GM06990 (cell line): Measurements from ENCODE around the gene PLAAT3.
"Not testable (repeated sequence)": the region's sequence is repeated elsewhere in the genome, so short reads cannot be mapped to it uniquely, and the experiment has no call there.

ENCODE experiments used
- DNase-seq: peaks from one replicate; pipeline ENCODE4 v3.0.0-alpha.2; 2011; ENCODE audit not compliant: insufficient read length; ENCODE audit errors: extremely low read depth
- H3K27me3 ChIP-seq: replicated peaks from 2 replicates; pipeline ENCODE4 v1.6.0; 2011; ENCODE audit warnings: low read length; ENCODE audit not compliant: control insufficient read depth, insufficient read depth
- H3K36me3 ChIP-seq: 2 replicates; pipeline ENCODE4 v1.5.1; 2011; ENCODE audit warnings: low read length; ENCODE audit not compliant: control insufficient read depth, insufficient read depth
- H3K4me3 ChIP-seq: replicated peaks from 2 replicates; pipeline ENCODE4 v1.5.1; 2011; ENCODE audit warnings: low read depth, mild to moderate bottlenecking, control low read depth, low read length
- TF ChIP-seq, protein P1 (sequence below): IDR thresholded peaks from 2 replicates; pipeline ENCODE4 v1.5.1; 2011; ENCODE audit warnings: low read length, control low read depth, mild to moderate bottlenecking, inconsistent platforms; ENCODE audit not compliant: insufficient read depth, poor library complexity, severe bottlenecking

The PLAAT3 gene

DNA sequence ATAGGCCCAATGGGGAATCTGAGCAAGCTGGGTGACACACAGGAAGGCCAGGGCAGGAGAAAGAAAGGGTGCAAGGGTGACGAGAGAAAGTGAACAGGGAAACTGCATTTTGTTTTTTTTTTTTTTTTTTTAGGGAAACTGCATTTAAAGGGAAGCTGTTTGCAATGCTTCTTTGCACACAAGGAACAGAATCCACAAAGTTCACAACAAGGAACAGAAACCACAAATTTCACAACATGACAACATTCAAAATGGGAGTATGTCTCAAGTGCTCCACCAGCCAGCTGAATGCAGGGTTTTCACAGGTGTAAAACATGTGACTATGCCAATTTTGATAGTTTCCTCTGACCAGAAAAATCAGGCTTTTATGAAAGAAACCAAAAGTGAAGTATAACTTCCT lies 6.8 kb upstream of the PLAAT3 start:
- TF ChIP-seq, protein P1, sequence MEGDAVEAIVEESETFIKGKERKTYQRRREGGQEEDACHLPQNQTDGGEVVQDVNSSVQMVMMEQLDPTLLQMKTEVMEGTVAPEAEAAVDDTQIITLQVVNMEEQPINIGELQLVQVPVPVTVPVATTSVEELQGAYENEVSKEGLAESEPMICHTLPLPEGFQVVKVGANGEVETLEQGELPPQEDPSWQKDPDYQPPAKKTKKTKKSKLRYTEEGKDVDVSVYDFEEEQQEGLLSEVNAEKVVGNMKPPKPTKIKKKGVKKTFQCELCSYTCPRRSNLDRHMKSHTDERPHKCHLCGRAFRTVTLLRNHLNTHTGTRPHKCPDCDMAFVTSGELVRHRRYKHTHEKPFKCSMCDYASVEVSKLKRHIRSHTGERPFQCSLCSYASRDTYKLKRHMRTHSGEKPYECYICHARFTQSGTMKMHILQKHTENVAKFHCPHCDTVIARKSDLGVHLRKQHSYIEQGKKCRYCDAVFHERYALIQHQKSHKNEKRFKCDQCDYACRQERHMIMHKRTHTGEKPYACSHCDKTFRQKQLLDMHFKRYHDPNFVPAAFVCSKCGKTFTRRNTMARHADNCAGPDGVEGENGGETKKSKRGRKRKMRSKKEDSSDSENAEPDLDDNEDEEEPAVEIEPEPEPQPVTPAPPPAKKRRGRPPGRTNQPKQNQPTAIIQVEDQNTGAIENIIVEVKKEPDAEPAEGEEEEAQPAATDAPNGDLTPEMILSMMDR = no peak
- DNase-seq = no peak

DNA sequence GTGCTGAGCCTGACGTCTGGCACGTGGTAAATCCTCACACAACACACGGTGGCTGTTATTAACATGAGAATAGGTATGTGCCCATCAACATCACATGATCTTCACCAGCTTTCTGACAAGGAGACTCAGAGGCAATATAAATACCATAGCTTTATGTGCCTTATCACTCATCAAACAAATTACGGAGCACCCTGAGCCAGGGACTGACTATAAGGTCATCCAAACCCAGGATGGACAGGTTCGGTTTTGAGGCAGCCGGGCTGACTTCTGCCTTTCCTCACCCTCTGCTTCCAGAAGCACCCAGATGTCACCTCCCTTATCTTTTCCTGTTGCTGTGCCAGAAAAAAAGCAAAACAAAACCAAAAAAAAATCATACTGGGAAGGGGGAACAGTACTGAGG lies 5.7 kb upstream of the PLAAT3 start:
- Histone ChIP-seq H3K4me3 (no peak overlapping the region), H3K36me3 (no peaks in the 10 kb centered on the region), H3K27me3 (no peaks in the 10 kb centered on the region)
- no peak for DNase-seq
- TF ChIP-seq, protein P1 = no peak

More for the DNA sequence above, 6.8 kb upstream of the PLAAT3 start:
- H3K4me3 ChIP-seq = no peak overlapping the region
- H3K27me3 ChIP-seq = no peaks in the 10 kb centered on the region
- H3K36me3 ChIP-seq = no peaks in the 10 kb centered on the region

DNA sequence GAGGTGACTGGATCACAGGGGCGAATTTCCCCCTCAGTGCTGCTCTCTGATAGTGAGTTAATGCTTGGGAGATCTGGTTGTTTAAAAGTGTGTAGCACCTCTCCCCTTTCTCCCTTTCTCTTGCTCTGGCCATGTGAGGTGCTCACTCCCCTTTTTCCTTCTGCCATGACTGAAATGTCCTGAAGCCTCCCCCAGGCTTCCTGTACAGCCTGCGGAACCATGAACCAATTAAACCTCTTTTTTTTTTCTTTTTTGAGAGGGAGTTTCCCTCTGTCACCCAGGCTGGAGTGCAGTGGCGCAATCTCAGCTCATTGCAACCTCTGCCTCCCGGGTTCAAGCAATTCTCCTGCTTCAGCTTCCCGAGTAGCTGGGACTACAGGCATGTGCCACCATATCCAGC lies 3.5 kb upstream of the PLAAT3 start:
- not testable (repeated sequence) for H3K4me3 ChIP-seq, H3K36me3 ChIP-seq, DNase-seq

DNA sequence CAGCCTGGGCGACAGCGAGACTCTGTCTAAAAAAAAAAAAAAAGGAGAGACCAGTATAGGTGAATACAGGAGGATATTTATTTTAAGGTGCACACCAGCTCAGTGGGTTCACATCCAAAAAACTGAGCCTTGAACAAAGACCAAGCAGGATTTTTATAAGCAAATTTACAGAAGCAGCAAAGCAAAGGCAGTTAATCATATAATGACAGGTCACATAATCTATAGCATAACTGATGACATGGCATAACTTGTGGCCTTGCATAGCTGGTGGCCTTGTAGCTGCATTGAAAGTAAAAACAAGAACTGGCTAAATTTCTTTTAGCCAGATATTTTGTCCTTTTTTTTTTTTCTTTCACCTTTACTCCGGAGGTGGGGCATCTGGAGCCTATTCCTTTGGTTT lies 2.7 kb upstream of the PLAAT3 start:
- no peak for DNase-seq
- H3K27me3 ChIP-seq = no peaks in the 10 kb centered on the region
- TF ChIP-seq, protein P1 = no peak
- H3K4me3 ChIP-seq = no peak overlapping the region
- no peaks in the 10 kb centered on the region for H3K36me3 ChIP-seq

More for the DNA sequence above, 3.5 kb upstream of the PLAAT3 start:
- not testable (repeated sequence) for H3K27me3 ChIP-seq

DNA sequence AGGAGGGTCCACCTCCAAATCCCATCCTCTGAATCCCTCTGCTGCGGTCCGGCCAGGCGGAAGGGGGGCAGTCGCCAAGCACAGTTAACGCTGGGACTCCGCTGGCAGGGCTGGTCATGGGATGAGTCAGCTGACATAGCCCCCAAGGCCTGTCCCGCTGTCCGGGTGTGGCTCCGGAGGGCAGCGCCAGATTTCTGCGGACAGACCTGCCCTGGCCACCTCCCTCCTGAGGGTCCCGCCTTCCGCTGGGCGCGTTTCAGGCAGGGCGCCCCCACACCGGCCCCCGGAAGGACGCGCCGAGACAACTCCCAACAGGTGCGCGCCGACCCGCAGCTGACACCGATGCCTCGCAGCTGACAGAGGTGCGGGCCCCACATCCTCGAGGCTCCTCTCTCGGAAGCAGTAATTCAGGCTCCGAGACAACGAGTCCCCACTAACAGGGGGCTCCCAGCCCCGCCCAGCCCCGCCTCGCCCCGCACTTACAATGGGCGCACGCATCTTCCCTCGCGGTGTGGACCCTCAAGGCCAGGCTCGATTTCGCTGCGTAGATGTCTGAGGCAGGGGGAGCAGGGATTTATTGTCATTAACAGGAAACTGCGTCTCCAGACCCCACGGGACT lies 607 bp downstream of the PLAAT3 start:
- peak overlapping the region; percentile 74 for H3K4me3 ChIP-seq
- peak; percentile 46 for DNase-seq
- H3K36me3 ChIP-seq = no peaks in the 10 kb centered on the region
- no peaks in the 10 kb centered on the region for H3K27me3 ChIP-seq
- TF ChIP-seq, protein P1 = no peak

DNA sequence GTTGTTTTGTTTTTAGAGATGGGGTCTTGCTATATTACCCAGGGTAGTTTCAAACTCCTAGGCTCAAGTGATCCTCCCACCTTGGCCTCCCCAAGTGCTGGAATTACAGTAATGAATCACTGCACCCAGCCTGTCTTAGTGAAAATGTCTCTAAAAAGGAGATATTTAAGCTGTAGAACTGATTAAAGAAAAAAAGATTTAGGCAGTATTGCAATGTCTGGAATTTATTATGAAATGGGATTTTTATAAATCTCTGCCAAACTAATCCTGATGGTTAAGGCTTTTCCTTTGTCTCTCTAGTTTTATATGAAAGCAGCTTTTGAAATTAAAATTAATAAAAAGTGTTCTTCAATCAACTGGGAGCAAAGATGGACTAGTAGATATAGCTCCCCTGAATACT lies 2.1 kb downstream of the PLAAT3 start:
- H3K36me3 ChIP-seq = no peaks in the 10 kb centered on the region
- TF ChIP-seq, protein P1 = no peak
- no peak overlapping the region for H3K4me3 ChIP-seq
- no peaks in the 10 kb centered on the region for H3K27me3 ChIP-seq
- DNase-seq = no peak
